Femur (tissue), 1 donor: ENCODE data around the gene CPA5.
A peak's percentile ranks its signal among the peaks of the same experiment; 100 is the strongest.

Experiments used
- DNase-seq: peaks from one replicate; pipeline ENCODE4 v3.0.0-alpha.2; 2017

Gene CPA5

GRCh38 chr7:130333832-130334231, 10.8 kb upstream of the CPA5 start:
- DNase-seq = no peak

- peak; percentile 79 for DNase-seq
Observed at GRCh38 chr7:130334274-130334673, 10.3 kb upstream of the CPA5 start.

- no peak for DNase-seq
Observed at GRCh38 chr7:130337410-130337971, 7.1 kb upstream of the CPA5 start.

- DNase-seq = no peak
Observed at GRCh38 chr7:130338233-130338632, 6.4 kb upstream of the CPA5 start.

GRCh38 chr7:130341882-130342281, 2.7 kb upstream of the CPA5 start:
- no peak for DNase-seq

GRCh38 chr7:130342701-130343380, 1.8 kb upstream of the CPA5 start:
- DNase-seq = no peak

- peak; percentile 62 for DNase-seq
Observed at GRCh38 chr7:130345136-130345535, 520 bp downstream of the CPA5 start.

- DNase-seq = no peak
Observed at GRCh38 chr7:130345725-130346124, 1.1 kb downstream of the CPA5 start.

GRCh38 chr7:130346177-130346905, 1.7 kb downstream of the CPA5 start:
- DNase-seq = no peak

GRCh38 chr7:130346941-130347340, 2.3 kb downstream of the CPA5 start:
- DNase-seq = no peak

- DNase-seq = no peak
Observed at GRCh38 chr7:130349911-130350782, 5.5 kb downstream of the CPA5 start.

GRCh38 chr7:130350945-130351790, 6.6 kb downstream of the CPA5 start:
- peak; percentile 87 for DNase-seq

- DNase-seq = no peak
Observed at GRCh38 chr7:130351791-130352090, 7.1 kb downstream of the CPA5 start.

GRCh38 chr7:130352194-130353074, 7.8 kb downstream of the CPA5 start:
- DNase-seq = no peak

- DNase-seq = no peak
Observed at GRCh38 chr7:130353196-130353595, 8.6 kb downstream of the CPA5 start.

GRCh38 chr7:130356121-130356875, 11.7 kb downstream of the CPA5 start:
- DNase-seq = peak; percentile 94

- DNase-seq = peak; percentile 86
Observed at GRCh38 chr7:130356876-130357611, 12.4 kb downstream of the CPA5 start.

- DNase-seq = peak; percentile 11
Observed at GRCh38 chr7:130358471-130358870, 13.9 kb downstream of the CPA5 start.

- DNase-seq = peak; percentile 10
Observed at GRCh38 chr7:130359276-130359857, 14.8 kb downstream of the CPA5 start.
